Measurements from ENCODE around the gene LDLRAD4. TPM values are rescaled to one million over a fixed set of nuclear protein-coding genes. Genes with fewer than 3 reads are reported as not detected.

The LDLRAD4 gene
- total RNA-seq, 1 experiment from 2014 or later, result 1.7 TPM

- Histone ChIP-seq H3K4me2 (no peak overlapping the region), H3K79me2 (ENCODE audit: low read depth) (no peaks in the 10 kb centered on the region), H3K9me3 (ENCODE audit: insufficient read depth, low read depth) (no peaks in the 10 kb centered on the region), H3K9me2 (ENCODE audit: insufficient read depth) (no peaks in the 10 kb centered on the region), H3K4me3 (no peak overlapping the region), H3F3A (ENCODE audit: insufficient read depth, low read depth) (no peaks in the 10 kb centered on the region), H2AFZ (no peak overlapping the region), H4K20me1 (ENCODE audit: insufficient read depth) (no peaks in the 10 kb centered on the region), H3K36me3 (ENCODE audit: low read depth) (no peaks in the 10 kb centered on the region), H3K4me1 (replicated peaks; ENCODE audit: insufficient read depth) (no peaks in the 10 kb centered on the region), H3K27ac (no peak overlapping the region), H3K27me3 (ENCODE audit: insufficient read depth, low read depth) (peaks cover 78% of the 10 kb centered on the region)
- intact Hi-C loops (cut with micrococcal nuclease; ENCODE audit: unreplicated experiment), result no loop called here
- TF ChIP-seq EZH2 (IDR thresholded peaks at IDR 0.05; ENCODE audit: low read depth) (no peak), CTCF (conservative IDR thresholded peaks at IDR 0.05) (no peak)
- ChIA-PET CTCF (no interaction called here), POLR2A (ENCODE audit: unreplicated experiment) (no interaction called here)
- no TSS peak for BruUV-seq (replicated peaks)
- no peak for DNase-seq
These were observed 31.1 kb upstream of the LDLRAD4 start for GRCh38 chr18:13187498-13187897.

- CTCF ChIA-PET, result no interaction called here
These were observed 27.5 kb upstream of the LDLRAD4 start for GRCh38 chr18:13191031-13191430.

GRCh38 chr18:13191779-13192178 is 26.8 kb upstream of the LDLRAD4 start:
- intact Hi-C loops (cut with micrococcal nuclease; ENCODE audit: unreplicated experiment), result no loop called here

More at GRCh38 chr18:13191031-13191430, 27.5 kb upstream of the LDLRAD4 start:
- Histone ChIP-seq H3K27me3 (ENCODE audit: insufficient read depth, low read depth) (peaks cover 87% of the 10 kb centered on the region), H3K9me2 (ENCODE audit: insufficient read depth) (no peaks in the 10 kb centered on the region), H4K20me1 (ENCODE audit: insufficient read depth) (no peaks in the 10 kb centered on the region), H3K79me2 (ENCODE audit: low read depth) (no peaks in the 10 kb centered on the region), H3K9me3 (ENCODE audit: insufficient read depth, low read depth) (no peaks in the 10 kb centered on the region), H3K4me1 (replicated peaks; ENCODE audit: insufficient read depth) (no peaks in the 10 kb centered on the region), H3F3A (ENCODE audit: insufficient read depth, low read depth) (no peaks in the 10 kb centered on the region), H3K27ac (no peak overlapping the region), H3K4me3 (no peak overlapping the region), H2AFZ (no peak overlapping the region), H3K4me2 (no peak overlapping the region), H3K36me3 (ENCODE audit: low read depth) (no peaks in the 10 kb centered on the region)
- DNase-seq, result no peak
- POLR2A ChIA-PET (ENCODE audit: unreplicated experiment), result no interaction called here
- TF ChIP-seq EZH2 (IDR thresholded peaks at IDR 0.05; ENCODE audit: low read depth) (no peak), CTCF (conservative IDR thresholded peaks at IDR 0.05) (no peak)
- BruUV-seq (replicated peaks), result no TSS peak
- intact Hi-C loops (cut with micrococcal nuclease; ENCODE audit: unreplicated experiment), result no loop called here

More at GRCh38 chr18:13191779-13192178, 26.8 kb upstream of the LDLRAD4 start:
- Histone ChIP-seq H3K4me1 (replicated peaks; ENCODE audit: insufficient read depth) (no peaks in the 10 kb centered on the region), H3K9me2 (ENCODE audit: insufficient read depth) (no peaks in the 10 kb centered on the region), H3K79me2 (ENCODE audit: low read depth) (no peaks in the 10 kb centered on the region), H2AFZ (no peak overlapping the region), H4K20me1 (ENCODE audit: insufficient read depth) (no peaks in the 10 kb centered on the region), H3K4me2 (no peak overlapping the region), H3K27me3 (ENCODE audit: insufficient read depth, low read depth) (peaks cover 87% of the 10 kb centered on the region), H3K36me3 (ENCODE audit: low read depth) (no peaks in the 10 kb centered on the region), H3K9me3 (ENCODE audit: insufficient read depth, low read depth) (no peaks in the 10 kb centered on the region), H3K27ac (no peak overlapping the region), H3F3A (ENCODE audit: insufficient read depth, low read depth) (no peaks in the 10 kb centered on the region), H3K4me3 (no peak overlapping the region)
- DNase-seq, result no peak
- no TSS peak for BruUV-seq (replicated peaks)
- CTCF ChIA-PET, result no interaction called here
- TF ChIP-seq CTCF (conservative IDR thresholded peaks at IDR 0.05) (no peak), EZH2 (IDR thresholded peaks at IDR 0.05; ENCODE audit: low read depth) (no peak)
- POLR2A ChIA-PET (ENCODE audit: unreplicated experiment), result no interaction called here

Measured in PC-9 (cell line).